ENCODE measurements around the gene EEFSEC. TPM values are rescaled to one million over a fixed set of nuclear protein-coding genes. Genes with fewer than 3 reads are reported as not detected.

The EEFSEC gene
- total RNA-seq, 1 experiment from 2014 or later, result 10.6 TPM

- no peaks in the 10 kb centered on the region for H3K27me3 ChIP-seq
- peaks cover 8% of the 10 kb centered on the region; the same call in 1 of the 2 replicates for H3K4me1 ChIP-seq
- no peak overlapping the region for H3K4me3 ChIP-seq
- no peak overlapping the region for H3K27ac ChIP-seq
- H3K36me3 ChIP-seq, result no peaks in the 10 kb centered on the region
- no peaks in the 10 kb centered on the region for H3K9me3 ChIP-seq (replicated peaks)
- DNase-seq, result no peak
These were observed 211.0 kb downstream of the EEFSEC start for GRCh38 chr3:128364291-128364690.

- Histone ChIP-seq H3K27me3 (no peaks in the 10 kb centered on the region), H3K9me3 (replicated peaks) (no peaks in the 10 kb centered on the region), H3K4me3 (no peak overlapping the region), H3K27ac (no peak overlapping the region), H3K36me3 (no peaks in the 10 kb centered on the region), H3K4me1 (peaks cover 7% of the 10 kb centered on the region; the same call in 1 of the 2 replicates)
- DNase-seq, result no peak
These were observed 211.6 kb downstream of the EEFSEC start for GRCh38 chr3:128364808-128365360.

- no peaks in the 10 kb centered on the region for H3K27me3 ChIP-seq
- no peaks in the 10 kb centered on the region for H3K9me3 ChIP-seq (replicated peaks)
- no peak for DNase-seq
- no peaks in the 10 kb centered on the region for H3K36me3 ChIP-seq
- no peak overlapping the region for H3K4me3 ChIP-seq
- no peak overlapping the region for H3K27ac ChIP-seq
- peaks cover 8% of the 10 kb centered on the region for H3K4me1 ChIP-seq
These were observed 212.9 kb downstream of the EEFSEC start for GRCh38 chr3:128366136-128366535.

- DNase-seq, result no peak
- Histone ChIP-seq H3K9me3 (replicated peaks) (no peaks in the 10 kb centered on the region), H3K4me3 (no peak overlapping the region), H3K36me3 (no peaks in the 10 kb centered on the region), H3K27ac (no peak overlapping the region), H3K4me1 (peaks cover 8% of the 10 kb centered on the region), H3K27me3 (no peaks in the 10 kb centered on the region)
These were observed 213.4 kb downstream of the EEFSEC start for GRCh38 chr3:128366652-128367051.

- no peaks in the 10 kb centered on the region for H3K36me3 ChIP-seq
- no peak overlapping the region for H3K4me3 ChIP-seq
- no peaks in the 10 kb centered on the region for H3K9me3 ChIP-seq (replicated peaks)
- H3K27me3 ChIP-seq, result no peaks in the 10 kb centered on the region
- DNase-seq, result no peak
- H3K27ac ChIP-seq, result no peak overlapping the region
- H3K4me1 ChIP-seq, result peaks cover 8% of the 10 kb centered on the region
These were observed 213.9 kb downstream of the EEFSEC start for GRCh38 chr3:128367221-128367620.

GRCh38 chr3:128367761-128368160 is 214.5 kb downstream of the EEFSEC start:
- H3K27me3 ChIP-seq, result no peaks in the 10 kb centered on the region
- H3K36me3 ChIP-seq, result no peaks in the 10 kb centered on the region
- H3K27ac ChIP-seq, result no peak overlapping the region
- H3K4me1 ChIP-seq, result peaks cover 8% of the 10 kb centered on the region
- H3K9me3 ChIP-seq (replicated peaks), result no peaks in the 10 kb centered on the region
- DNase-seq, result no peak
- no peak overlapping the region for H3K4me3 ChIP-seq

- no peaks in the 10 kb centered on the region for H3K36me3 ChIP-seq
- no peaks in the 10 kb centered on the region for H3K27me3 ChIP-seq
- no peak for DNase-seq
- H3K9me3 ChIP-seq (replicated peaks), result no peaks in the 10 kb centered on the region
- no peak overlapping the region for H3K4me3 ChIP-seq
- H3K27ac ChIP-seq, result no peak overlapping the region
- H3K4me1 ChIP-seq, result peaks cover 8% of the 10 kb centered on the region
These were observed 215.3 kb downstream of the EEFSEC start for GRCh38 chr3:128368626-128369025.

- DNase-seq, result no peak
- H3K27ac ChIP-seq, result no peak overlapping the region
- H3K27me3 ChIP-seq, result no peaks in the 10 kb centered on the region
- H3K36me3 ChIP-seq, result no peaks in the 10 kb centered on the region
- H3K9me3 ChIP-seq (replicated peaks), result no peaks in the 10 kb centered on the region
- H3K4me3 ChIP-seq, result no peak overlapping the region
- peaks cover 8% of the 10 kb centered on the region for H3K4me1 ChIP-seq
These were observed 215.9 kb downstream of the EEFSEC start for GRCh38 chr3:128369121-128369703.

- H3K4me1 ChIP-seq, result peaks cover 8% of the 10 kb centered on the region
- H3K27me3 ChIP-seq, result no peaks in the 10 kb centered on the region
- DNase-seq, result peak; percentile 69 to 75
- H3K27ac ChIP-seq, result no peak overlapping the region
- H3K9me3 ChIP-seq (replicated peaks), result no peaks in the 10 kb centered on the region
- no peaks in the 10 kb centered on the region for H3K36me3 ChIP-seq
- H3K4me3 ChIP-seq, result no peak overlapping the region
These were observed 216.8 kb downstream of the EEFSEC start for GRCh38 chr3:128369881-128370642.

- no peaks in the 10 kb centered on the region for H3K36me3 ChIP-seq
- no peak for DNase-seq
These were observed 219.0 kb downstream of the EEFSEC start for GRCh38 chr3:128372281-128372680.

GRCh38 chr3:128372707-128373533 is 219.6 kb downstream of the EEFSEC start:
- no peaks in the 10 kb centered on the region for H3K36me3 ChIP-seq
- H3K27me3 ChIP-seq, result no peaks in the 10 kb centered on the region
- no peak for DNase-seq
- no peak overlapping the region for H3K4me3 ChIP-seq
- no peak overlapping the region for H3K27ac ChIP-seq
- no peaks in the 10 kb centered on the region for H3K9me3 ChIP-seq (replicated peaks)
- peaks cover 8% of the 10 kb centered on the region for H3K4me1 ChIP-seq

More at GRCh38 chr3:128372281-128372680, 219.0 kb downstream of the EEFSEC start:
- Histone ChIP-seq H3K4me3 (no peak overlapping the region), H3K4me1 (peaks cover 8% of the 10 kb centered on the region), H3K27ac (no peak overlapping the region), H3K27me3 (no peaks in the 10 kb centered on the region), H3K9me3 (replicated peaks) (no peaks in the 10 kb centered on the region)

GRCh38 chr3:128374746-128375445 is 221.6 kb downstream of the EEFSEC start:
- no peak for DNase-seq
- H3K9me3 ChIP-seq (replicated peaks), result no peaks in the 10 kb centered on the region
- no peak overlapping the region for H3K27ac ChIP-seq
- no peaks in the 10 kb centered on the region for H3K27me3 ChIP-seq
- H3K4me3 ChIP-seq, result no peak overlapping the region
- H3K4me1 ChIP-seq, result peaks cover 25% of the 10 kb centered on the region
- no peaks in the 10 kb centered on the region for H3K36me3 ChIP-seq

GRCh38 chr3:128376516-128376915 is 223.2 kb downstream of the EEFSEC start:
- peaks cover 17% of the 10 kb centered on the region for H3K4me1 ChIP-seq
- H3K4me3 ChIP-seq, result no peak overlapping the region
- H3K27me3 ChIP-seq, result no peaks in the 10 kb centered on the region
- H3K9me3 ChIP-seq (replicated peaks), result no peaks in the 10 kb centered on the region
- H3K27ac ChIP-seq, result no peak overlapping the region
- no peaks in the 10 kb centered on the region for H3K36me3 ChIP-seq
- no peak for DNase-seq

- Histone ChIP-seq H3K27me3 (no peaks in the 10 kb centered on the region), H3K4me3 (no peak overlapping the region), H3K9me3 (replicated peaks) (no peaks in the 10 kb centered on the region), H3K4me1 (peaks cover 25% of the 10 kb centered on the region), H3K36me3 (no peaks in the 10 kb centered on the region), H3K27ac (peak overlapping the region; percentile 54)
- DNase-seq, result peak; percentile 76 to 77
These were observed 225.5 kb downstream of the EEFSEC start for GRCh38 chr3:128378631-128379347.
